Measurements from ENCODE around the gene RXRG. TPM values are rescaled to one million over a fixed set of nuclear protein-coding genes. Genes with fewer than 3 reads are reported as not detected.

The RXRG gene
- total RNA-seq, 2 donors from 2014 or later: 2.5 to 9.8 TPM

DNA sequence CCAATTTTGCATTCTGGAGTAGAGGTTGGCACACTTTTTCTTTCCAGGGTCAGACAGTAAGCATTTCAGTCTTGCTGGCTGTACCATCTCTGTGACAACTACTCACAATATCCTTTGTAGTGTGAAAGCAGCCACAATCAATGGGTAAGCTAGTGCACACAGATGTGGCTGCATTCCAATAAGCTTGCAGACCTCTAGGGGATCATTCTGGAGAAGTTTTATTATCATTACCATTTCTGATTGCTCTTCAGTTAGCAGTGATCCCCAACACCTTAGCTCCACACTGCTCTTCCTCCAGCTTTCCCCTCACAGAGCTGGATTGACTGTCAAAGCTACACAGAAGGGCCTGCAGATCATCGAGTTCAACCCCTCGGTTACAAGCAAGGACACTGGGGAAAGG lies 9.1 kb downstream of the RXRG start:
- no peak for DNase-seq
- Histone ChIP-seq H3K4me1 (ENCODE audit: control insufficient read depth, insufficient read depth, low read length) (peaks cover 8% of the 10 kb centered on the region), H3K4me3 (ENCODE audit: low read length) (no peak overlapping the region), H3K9ac (ENCODE audit: extremely low read depth, low read length, poor library complexity, severe bottlenecking) (no peak overlapping the region), H3K9me3 (ENCODE audit: control insufficient read depth, low read length) (no peaks in the 10 kb centered on the region), H3K27ac (ENCODE audit: low read depth, low read length) (no peak overlapping the region), H3K36me3 (ENCODE audit: control insufficient read depth, insufficient read depth, low read length) (no peaks in the 10 kb centered on the region), H3K27me3 (ENCODE audit: control insufficient read depth, insufficient read depth, low read length, poor library complexity, severe bottlenecking) (peaks cover 7% of the 10 kb centered on the region)
- H3K27me3 Mint-ChIP-seq (ENCODE audit: insufficient read depth): peaks cover 31% of the 10 kb centered on the region
- H3K9me3 Mint-ChIP-seq: no peaks in the 10 kb centered on the region
- H3K36me3 Mint-ChIP-seq (ENCODE audit: low read depth): no peaks in the 10 kb centered on the region
- H3K4me3 Mint-ChIP-seq: no peak overlapping the region
- H3K27ac Mint-ChIP-seq: no peak overlapping the region
- TF ChIP-seq, protein P1, sequence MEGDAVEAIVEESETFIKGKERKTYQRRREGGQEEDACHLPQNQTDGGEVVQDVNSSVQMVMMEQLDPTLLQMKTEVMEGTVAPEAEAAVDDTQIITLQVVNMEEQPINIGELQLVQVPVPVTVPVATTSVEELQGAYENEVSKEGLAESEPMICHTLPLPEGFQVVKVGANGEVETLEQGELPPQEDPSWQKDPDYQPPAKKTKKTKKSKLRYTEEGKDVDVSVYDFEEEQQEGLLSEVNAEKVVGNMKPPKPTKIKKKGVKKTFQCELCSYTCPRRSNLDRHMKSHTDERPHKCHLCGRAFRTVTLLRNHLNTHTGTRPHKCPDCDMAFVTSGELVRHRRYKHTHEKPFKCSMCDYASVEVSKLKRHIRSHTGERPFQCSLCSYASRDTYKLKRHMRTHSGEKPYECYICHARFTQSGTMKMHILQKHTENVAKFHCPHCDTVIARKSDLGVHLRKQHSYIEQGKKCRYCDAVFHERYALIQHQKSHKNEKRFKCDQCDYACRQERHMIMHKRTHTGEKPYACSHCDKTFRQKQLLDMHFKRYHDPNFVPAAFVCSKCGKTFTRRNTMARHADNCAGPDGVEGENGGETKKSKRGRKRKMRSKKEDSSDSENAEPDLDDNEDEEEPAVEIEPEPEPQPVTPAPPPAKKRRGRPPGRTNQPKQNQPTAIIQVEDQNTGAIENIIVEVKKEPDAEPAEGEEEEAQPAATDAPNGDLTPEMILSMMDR (conservative IDR thresholded peaks at IDR 0.05): no peak
- 95% methylated on average over 2 of the region's 2 CpGs; no CpG with 5 or more reads in 1 of the 2 experiments for WGBS, 2 experiments (ENCODE audit: insufficient coverage in 1 of 2, insufficient read length in 1 of 2)
- peaks cover 42% of the 10 kb centered on the region for H3K4me1 Mint-ChIP-seq

DNA sequence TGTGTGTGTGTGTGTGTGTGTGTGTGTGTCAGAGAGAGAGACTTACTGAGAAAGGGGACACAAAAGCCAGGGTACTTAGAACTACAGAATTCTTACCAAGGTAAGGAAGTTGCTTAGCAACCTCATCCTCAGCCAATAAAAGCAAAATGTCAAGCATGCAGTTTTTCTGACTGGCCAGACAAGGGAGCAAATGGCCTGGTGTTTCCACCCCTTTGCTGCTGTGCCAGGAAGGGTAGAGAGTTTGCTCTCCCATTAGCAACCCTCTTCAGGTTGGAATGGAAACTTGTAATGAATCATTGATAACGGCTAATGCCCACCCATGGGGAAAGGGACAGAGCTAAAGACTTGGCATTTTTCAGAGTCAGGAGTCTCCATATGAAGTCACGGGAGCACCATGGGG lies 10.6 kb downstream of the RXRG start:
- Mint-ChIP-seq H3K27me3 (ENCODE audit: insufficient read depth) (peaks cover 40% of the 10 kb centered on the region), H3K36me3 (ENCODE audit: low read depth) (no peaks in the 10 kb centered on the region)

DNA sequence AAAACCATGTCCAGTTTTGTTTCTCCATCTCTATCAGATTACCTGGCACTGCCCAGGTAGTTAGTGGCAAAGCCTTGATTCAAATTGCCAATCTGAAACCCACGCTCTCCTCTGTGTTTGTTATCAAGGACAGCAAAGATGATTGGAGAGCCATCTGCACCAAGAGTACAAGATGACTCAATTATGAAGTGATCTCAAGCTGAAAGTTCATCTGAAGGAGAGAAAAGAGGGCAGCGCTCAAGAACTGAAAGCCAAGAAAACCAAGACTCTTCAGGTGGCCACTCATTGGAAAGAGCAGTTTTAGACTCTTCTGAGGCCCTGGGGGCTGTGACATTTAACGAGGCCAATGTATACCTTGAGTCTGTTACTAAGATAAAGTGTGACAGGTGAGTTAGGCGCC lies 13.8 kb downstream of the RXRG start:
- H3K27ac Mint-ChIP-seq: no peak overlapping the region
- peaks cover 64% of the 10 kb centered on the region for H3K27me3 Mint-ChIP-seq (ENCODE audit: insufficient read depth)
- TF ChIP-seq, protein P1 (conservative IDR thresholded peaks at IDR 0.05): no peak

More for the DNA sequence above, 10.6 kb downstream of the RXRG start:
- no peak overlapping the region for H3K4me3 ChIP-seq (ENCODE audit: low read length)
- no peak overlapping the region for H3K27ac Mint-ChIP-seq
- 49 to 50% methylated on average over 2 of the region's 2 CpGs for WGBS, 2 experiments (ENCODE audit: insufficient coverage in 1 of 2, insufficient read length in 1 of 2)
- no peaks in the 10 kb centered on the region for H3K9me3 Mint-ChIP-seq
- DNase-seq: peak; percentile 72
- H3K9ac ChIP-seq (ENCODE audit: extremely low read depth, low read length, poor library complexity, severe bottlenecking): no peak overlapping the region
- peaks cover 7% of the 10 kb centered on the region for H3K27me3 ChIP-seq (ENCODE audit: control insufficient read depth, insufficient read depth, low read length, poor library complexity, severe bottlenecking)
- H3K4me3 Mint-ChIP-seq: no peak overlapping the region
- H3K4me1 Mint-ChIP-seq: peaks cover 34% of the 10 kb centered on the region
- TF ChIP-seq, protein P1 (conservative IDR thresholded peaks at IDR 0.05): peak; percentile 14
- no peaks in the 10 kb centered on the region for H3K36me3 ChIP-seq (ENCODE audit: control insufficient read depth, insufficient read depth, low read length)
- H3K27ac ChIP-seq (ENCODE audit: low read depth, low read length): peak overlapping the region; percentile 1
- peaks cover 6% of the 10 kb centered on the region for H3K4me1 ChIP-seq (ENCODE audit: control insufficient read depth, insufficient read depth, low read length)
- no peaks in the 10 kb centered on the region for H3K9me3 ChIP-seq (ENCODE audit: control insufficient read depth, low read length)

More for the DNA sequence above, 13.8 kb downstream of the RXRG start:
- H3K9me3 Mint-ChIP-seq: no peaks in the 10 kb centered on the region
- Histone ChIP-seq H3K27me3 (ENCODE audit: control insufficient read depth, insufficient read depth, low read length, poor library complexity, severe bottlenecking) (peaks cover 17% of the 10 kb centered on the region), H3K27ac (ENCODE audit: low read depth, low read length) (no peak overlapping the region), H3K4me1 (ENCODE audit: control insufficient read depth, insufficient read depth, low read length) (no peaks in the 10 kb centered on the region), H3K9ac (ENCODE audit: extremely low read depth, low read length, poor library complexity, severe bottlenecking) (no peak overlapping the region), H3K4me3 (ENCODE audit: low read length) (no peak overlapping the region), H3K9me3 (ENCODE audit: control insufficient read depth, low read length) (peaks cover 8% of the 10 kb centered on the region), H3K36me3 (ENCODE audit: control insufficient read depth, insufficient read depth, low read length) (peaks cover 8% of the 10 kb centered on the region)
- no peak overlapping the region for H3K4me3 Mint-ChIP-seq
- WGBS, 2 experiments (ENCODE audit: insufficient coverage in 1 of 2, insufficient read length in 1 of 2): 93 to 100% methylated on average over 4 of the region's 4 CpGs
- DNase-seq: peak; percentile 26
- peaks cover 17% of the 10 kb centered on the region for H3K4me1 Mint-ChIP-seq
- peaks cover 13% of the 10 kb centered on the region for H3K36me3 Mint-ChIP-seq (ENCODE audit: low read depth)
